ENCODE results near the gene GPC6.
"Not testable (repeated sequence)": the region's sequence is repeated elsewhere in the genome, so short reads cannot be mapped to it uniquely, and the experiment has no call there.

The GPC6 gene

DNA sequence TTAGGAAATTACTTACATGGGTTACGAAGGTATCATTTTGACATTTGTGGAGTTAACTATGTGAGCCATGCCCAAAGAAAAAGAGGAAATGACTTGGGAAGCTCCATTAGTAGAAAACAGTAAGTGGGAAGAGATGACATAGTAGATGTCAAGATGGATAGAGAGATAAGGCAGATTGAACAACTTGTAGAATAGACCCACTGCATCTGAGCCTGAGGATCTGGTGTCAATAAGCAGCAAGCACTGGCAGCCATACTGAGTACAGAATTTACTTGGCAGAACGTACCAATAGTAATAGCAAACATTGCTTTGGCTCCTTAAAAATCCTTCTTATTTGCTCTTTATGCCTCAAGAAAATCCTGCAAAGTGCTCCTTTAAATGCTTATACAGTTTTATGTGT is 203.8 kb downstream of the GPC6 start:
- no peak for DNase-seq (ENCODE audit: low read depth)
- TF ChIP-seq, protein P1, sequence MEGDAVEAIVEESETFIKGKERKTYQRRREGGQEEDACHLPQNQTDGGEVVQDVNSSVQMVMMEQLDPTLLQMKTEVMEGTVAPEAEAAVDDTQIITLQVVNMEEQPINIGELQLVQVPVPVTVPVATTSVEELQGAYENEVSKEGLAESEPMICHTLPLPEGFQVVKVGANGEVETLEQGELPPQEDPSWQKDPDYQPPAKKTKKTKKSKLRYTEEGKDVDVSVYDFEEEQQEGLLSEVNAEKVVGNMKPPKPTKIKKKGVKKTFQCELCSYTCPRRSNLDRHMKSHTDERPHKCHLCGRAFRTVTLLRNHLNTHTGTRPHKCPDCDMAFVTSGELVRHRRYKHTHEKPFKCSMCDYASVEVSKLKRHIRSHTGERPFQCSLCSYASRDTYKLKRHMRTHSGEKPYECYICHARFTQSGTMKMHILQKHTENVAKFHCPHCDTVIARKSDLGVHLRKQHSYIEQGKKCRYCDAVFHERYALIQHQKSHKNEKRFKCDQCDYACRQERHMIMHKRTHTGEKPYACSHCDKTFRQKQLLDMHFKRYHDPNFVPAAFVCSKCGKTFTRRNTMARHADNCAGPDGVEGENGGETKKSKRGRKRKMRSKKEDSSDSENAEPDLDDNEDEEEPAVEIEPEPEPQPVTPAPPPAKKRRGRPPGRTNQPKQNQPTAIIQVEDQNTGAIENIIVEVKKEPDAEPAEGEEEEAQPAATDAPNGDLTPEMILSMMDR (IDR thresholded peaks at IDR 0.05; ENCODE audit: control insufficient read depth, insufficient read depth, low read depth, low read length, missing control alignments), result no peak
- no peak overlapping the region for H3K4me3 ChIP-seq (ENCODE audit: control insufficient read depth, low read depth, low read length)

DNA sequence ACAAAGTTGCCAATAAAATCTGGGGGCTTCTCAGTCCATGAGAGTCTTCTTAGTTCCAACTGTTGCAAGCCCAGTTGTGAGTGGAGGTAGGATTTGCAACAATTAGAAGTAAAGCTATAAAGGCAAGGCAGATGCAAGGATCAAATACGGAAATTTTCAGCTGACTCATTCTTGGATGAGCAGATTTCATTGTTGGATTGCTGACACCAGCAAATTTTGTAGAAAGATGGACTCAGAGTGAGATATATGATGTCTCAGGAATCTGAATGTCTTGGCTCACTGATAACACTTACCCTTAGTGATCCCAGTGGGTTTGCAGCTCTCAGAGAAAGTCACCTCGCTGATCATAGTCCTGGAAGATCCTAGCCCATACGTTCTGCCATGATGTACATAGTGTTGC is 209.0 kb downstream of the GPC6 start:
- no peak for DNase-seq (ENCODE audit: low read depth)
- no peak overlapping the region for H3K4me3 ChIP-seq (ENCODE audit: control insufficient read depth, low read depth, low read length)
- TF ChIP-seq, protein P1 (IDR thresholded peaks at IDR 0.05; ENCODE audit: control insufficient read depth, insufficient read depth, low read depth, low read length, missing control alignments), result no peak

DNA sequence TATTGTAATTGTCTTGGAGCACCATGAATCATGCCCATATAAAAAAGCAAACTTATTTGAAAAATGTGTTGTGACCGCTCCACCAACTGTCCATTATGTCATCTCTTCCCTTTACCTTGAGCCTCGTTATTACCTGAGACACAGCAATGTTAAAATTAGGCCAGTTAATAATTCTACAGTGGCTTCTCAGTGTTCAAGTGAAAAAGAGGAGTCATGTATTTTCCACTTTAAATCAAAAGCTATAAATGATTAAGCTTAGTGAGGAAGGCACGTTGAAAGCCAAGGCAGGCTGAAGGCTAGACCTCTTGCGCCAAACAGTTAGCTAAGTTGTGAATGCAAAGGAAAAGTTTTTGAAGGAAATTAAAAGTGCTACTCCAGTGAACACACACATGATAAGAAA is 210.5 kb downstream of the GPC6 start:
- TF ChIP-seq, protein P1 (IDR thresholded peaks at IDR 0.05; ENCODE audit: control insufficient read depth, insufficient read depth, low read depth, low read length, missing control alignments), result no peak
- H3K4me3 ChIP-seq (ENCODE audit: control insufficient read depth, low read depth, low read length), result no peak overlapping the region
- DNase-seq (ENCODE audit: low read depth), result no peak

DNA sequence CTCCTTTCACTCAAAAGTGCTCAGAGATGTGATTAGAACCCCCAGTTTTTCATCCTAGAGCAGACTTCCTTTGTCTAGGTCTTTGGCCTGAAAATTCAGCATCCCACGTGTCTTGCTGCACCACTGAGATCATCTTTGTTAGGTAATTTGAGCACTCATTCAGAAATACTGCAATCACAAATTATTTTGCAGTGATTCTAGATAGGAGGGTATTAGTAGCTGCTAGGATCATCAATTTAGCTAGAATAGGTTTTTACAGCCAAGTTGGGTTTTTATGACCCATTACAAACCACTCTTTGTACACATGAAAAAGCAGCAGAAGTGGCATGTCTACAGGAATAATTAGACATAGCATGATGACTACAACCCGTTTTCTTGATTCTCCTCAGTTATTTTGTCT is 219.6 kb downstream of the GPC6 start:
- H3K4me3 ChIP-seq (ENCODE audit: control insufficient read depth, low read depth, low read length), result no peak overlapping the region
- TF ChIP-seq, protein P1 (IDR thresholded peaks at IDR 0.05; ENCODE audit: control insufficient read depth, insufficient read depth, low read depth, low read length, missing control alignments), result no peak
- DNase-seq (ENCODE audit: low read depth), result no peak

DNA sequence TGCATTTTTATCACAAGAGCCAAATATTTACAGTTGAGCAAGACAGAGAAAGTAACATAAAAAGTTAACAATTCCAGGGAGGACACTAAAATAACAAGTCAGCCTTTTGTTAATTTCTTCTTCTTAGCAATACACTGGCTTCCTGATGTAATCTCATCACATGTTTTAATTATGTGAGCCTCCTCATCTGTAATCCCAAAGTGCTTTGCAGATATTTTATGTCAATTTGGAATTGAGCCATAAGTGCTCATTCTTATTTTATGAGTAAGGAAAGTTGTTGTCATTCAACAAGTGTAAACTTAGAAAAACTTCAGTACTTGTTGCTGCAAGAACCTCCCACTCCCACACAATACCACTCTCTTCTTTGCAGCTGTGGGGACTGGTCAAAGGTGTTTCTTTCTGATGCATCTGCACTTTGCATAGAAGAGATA is 223.6 kb downstream of the GPC6 start:
- DNase-seq (ENCODE audit: low read depth), result peak; percentile 5
- TF ChIP-seq, protein P1 (IDR thresholded peaks at IDR 0.05; ENCODE audit: control insufficient read depth, insufficient read depth, low read depth, low read length, missing control alignments), result no peak
- no peak overlapping the region for H3K4me3 ChIP-seq (ENCODE audit: control insufficient read depth, low read depth, low read length)

DNA sequence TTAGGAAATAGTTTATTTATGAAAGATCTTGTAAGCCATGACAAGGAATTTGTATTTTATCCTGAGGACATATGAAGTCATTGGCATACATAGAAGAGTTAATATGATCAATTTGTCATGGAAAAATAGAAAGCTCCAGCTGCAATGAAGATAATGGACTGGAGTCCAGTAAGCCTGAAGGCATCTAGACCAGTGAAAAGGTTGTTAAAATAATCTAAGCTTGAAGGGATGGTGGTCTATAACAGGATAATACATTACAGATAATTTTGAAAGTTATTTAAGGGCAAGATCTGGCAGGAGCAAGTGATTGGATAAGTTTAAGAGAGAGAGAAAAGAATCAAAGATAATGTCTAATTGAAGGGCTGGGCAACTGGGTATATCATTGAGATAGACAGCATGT is 224.2 kb downstream of the GPC6 start:
- TF ChIP-seq, protein P1 (IDR thresholded peaks at IDR 0.05; ENCODE audit: control insufficient read depth, insufficient read depth, low read depth, low read length, missing control alignments), result no peak
- H3K4me3 ChIP-seq (ENCODE audit: control insufficient read depth, low read depth, low read length), result no peak overlapping the region
- no peak for DNase-seq (ENCODE audit: low read depth)

DNA sequence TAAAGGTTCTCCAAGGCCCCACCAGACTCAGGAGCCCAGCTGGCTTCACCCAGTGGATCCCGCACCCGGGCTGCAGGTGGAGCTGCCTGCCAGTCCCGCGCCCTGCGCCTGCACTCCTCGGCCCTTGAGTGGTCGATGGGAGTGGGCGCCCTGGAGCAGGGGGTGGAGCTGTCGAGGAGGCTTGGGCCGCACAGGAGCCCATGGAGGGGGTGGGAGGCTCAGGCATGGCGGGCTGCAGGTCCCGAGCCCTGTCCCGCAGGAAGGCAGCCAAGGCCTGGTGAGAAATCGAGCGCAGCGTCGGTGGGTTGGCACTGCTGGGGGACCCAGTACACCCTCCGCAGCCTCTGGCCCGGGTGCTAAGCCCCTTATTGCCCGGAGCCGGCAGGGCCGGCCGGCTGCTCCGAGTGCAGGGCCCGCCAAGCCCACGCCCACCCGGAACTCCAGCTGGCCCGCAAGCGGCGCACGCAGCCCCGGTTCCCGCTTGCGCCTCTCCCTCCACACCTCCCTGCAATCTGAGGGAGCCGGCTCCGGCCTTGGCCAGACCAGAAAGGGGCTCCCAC is 228.1 kb downstream of the GPC6 start:
- DNase-seq (ENCODE audit: low read depth); H3K4me3 ChIP-seq (ENCODE audit: control insufficient read depth, low read depth, low read length): not testable (repeated sequence)
